GM19043 (cell line): ENCODE measurements around the gene KDM4D.
"Not testable (repeated sequence)": the region's sequence is repeated elsewhere in the genome, so short reads cannot be mapped to it uniquely, and the experiment has no call there.

ENCODE experiments used
- ATAC-seq: cut with Tn5 transposase; IDR thresholded peaks from one replicate; pipeline ENCODE4 v1.9.1; 2021; ENCODE audit warnings: low read depth; ENCODE audit not compliant: unreplicated experiment

Gene KDM4D

DNA sequence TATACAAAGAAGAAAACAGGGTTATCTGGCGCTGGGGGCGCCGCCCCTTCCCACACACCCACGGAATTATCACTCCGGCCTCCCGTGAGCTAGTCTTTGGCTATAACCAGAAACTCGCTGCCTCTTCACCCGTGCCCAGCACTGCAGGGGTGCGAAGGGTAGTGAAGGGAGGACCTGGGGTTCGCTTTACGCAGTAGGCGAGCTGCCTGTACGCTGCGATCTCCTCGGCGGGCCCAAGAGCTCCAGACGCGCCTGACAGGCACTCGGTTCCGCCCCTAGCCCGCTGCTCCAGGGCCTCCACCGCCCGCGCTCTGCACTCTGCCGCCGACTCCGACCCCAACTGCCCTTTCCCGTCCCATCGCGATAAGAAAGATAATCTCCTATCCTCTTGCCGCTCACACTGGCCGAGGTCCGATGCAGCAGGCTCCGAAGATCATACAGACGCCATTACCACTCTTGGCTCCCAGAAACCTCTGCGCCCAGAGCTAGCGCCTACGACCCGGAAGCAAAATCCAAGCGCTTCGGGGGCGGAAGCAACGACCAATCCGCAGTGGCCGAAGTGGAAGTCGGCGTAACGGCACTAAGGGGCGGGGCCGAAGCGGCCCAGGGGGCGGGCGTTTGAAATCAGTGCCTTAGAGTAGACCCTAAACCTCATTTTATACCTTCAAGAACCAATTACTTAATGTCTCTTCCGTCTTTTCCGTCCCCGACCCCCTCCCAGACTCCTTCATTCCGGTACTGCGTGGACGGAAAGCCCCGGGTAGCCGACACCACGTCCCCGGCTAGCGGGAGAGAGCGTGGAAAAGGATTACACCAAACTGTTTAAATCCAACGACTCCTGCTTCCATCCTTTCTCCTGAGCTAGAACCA lies at the start of gene KDM4D, which contains the start of gene CWC15:
Gene KDM4D, plus strand, starts transcription at position 611 of the 870 bp plus-strand sequence. CDS start 23,664 bp downstream, outside the sequence.
Gene CWC15, minus strand, starts transcription at position 458 of the 870 bp plus-strand sequence. CDS start 1,371 bp downstream, outside the sequence.
- peak; percentile 100 for ATAC-seq

- no peak for ATAC-seq
These were observed 49.3 kb upstream of the KDM4D start for GRCh38 chr11:94924171-94924572.

- ATAC-seq, result no peak
These were observed 48.9 kb upstream of the KDM4D start for GRCh38 chr11:94924612-94925011.

- peak; percentile 76 for ATAC-seq
These were observed 47.9 kb upstream of the KDM4D start for GRCh38 chr11:94925422-94926270.

DNA sequence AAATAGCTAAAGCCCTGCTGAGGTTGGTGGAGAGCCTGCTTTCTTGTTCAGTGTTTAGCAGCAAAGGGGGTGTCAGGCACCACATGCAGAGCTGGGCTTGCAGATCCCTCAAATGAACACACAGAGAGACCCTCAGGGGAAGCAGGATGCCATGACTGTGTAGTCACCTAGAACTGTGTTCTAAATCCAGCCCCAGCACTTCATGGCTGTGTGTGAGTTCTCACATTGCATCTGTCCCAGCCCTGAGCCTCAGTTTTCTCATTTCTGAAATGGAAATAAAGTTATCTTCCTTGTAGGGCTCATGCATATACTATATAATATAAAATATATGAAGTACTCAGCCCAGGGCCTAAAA lies 47.3 kb upstream of the KDM4D start:
- ATAC-seq, result peak; percentile 23

- ATAC-seq, result no peak
These were observed 46.7 kb upstream of the KDM4D start for GRCh38 chr11:94926698-94927237.

- ATAC-seq, result no peak
These were observed 45.2 kb upstream of the KDM4D start for GRCh38 chr11:94928117-94928990.

GRCh38 chr11:94932072-94932471 lies 41.4 kb upstream of the KDM4D start:
- not testable (repeated sequence) for ATAC-seq

GRCh38 chr11:94932503-94932902 lies 41.0 kb upstream of the KDM4D start:
- no peak for ATAC-seq

- ATAC-seq, result no peak
These were observed 40.0 kb upstream of the KDM4D start for GRCh38 chr11:94933223-94934130.

- ATAC-seq, result no peak
These were observed 39.1 kb upstream of the KDM4D start for GRCh38 chr11:94934362-94934761.

- ATAC-seq, result no peak
These were observed 38.7 kb upstream of the KDM4D start for GRCh38 chr11:94934846-94935245.

DNA sequence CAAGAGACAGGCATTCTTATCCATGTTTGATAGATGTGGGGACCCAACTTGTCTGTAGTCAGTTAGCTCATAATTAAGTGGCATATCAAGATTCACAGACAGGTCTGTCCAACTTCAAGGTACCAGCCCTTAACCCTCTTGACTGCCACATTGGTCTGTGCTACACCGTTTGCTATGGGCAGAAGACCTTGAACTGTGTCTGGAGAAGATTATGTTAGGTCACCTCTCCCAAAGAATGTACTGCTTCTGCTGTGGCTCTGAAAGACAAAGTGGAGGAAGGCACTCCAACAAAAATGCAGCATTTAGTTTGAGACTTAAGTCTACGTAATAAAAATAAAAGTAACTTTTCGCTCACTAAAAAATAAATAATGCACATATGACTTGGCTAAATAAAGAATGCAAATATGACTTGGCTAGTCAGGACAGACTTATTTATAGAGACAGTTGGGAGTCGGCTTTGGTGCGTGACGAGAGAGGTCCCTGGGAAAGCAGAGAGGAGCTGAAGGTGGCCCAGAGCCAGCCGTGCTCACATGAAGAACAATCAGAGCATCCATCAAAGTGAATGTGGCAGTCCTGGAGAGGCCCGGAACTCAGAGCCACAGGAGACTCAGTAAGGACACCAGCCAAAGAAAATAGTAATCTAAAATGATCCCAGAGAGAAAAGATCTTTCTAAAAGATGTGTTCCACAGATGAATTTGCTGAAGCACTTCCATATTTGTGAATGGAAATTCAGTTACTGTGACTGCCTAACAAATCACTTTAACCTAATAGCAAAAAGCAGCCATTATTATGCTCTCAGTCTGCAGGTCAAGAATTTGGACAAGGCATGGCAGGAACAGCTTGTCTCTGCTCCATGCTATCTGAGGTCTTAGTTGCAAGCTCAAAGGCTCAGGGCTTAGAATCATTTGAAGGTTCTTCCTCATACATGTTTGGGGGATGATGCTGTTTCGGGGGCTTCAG lies 35.1 kb upstream of the KDM4D start:
- no peak for ATAC-seq

- no peak for ATAC-seq
These were observed 34.2 kb upstream of the KDM4D start for GRCh38 chr11:94939346-94939745.

GRCh38 chr11:94941131-94941530 lies 32.4 kb upstream of the KDM4D start:
- no peak for ATAC-seq

DNA sequence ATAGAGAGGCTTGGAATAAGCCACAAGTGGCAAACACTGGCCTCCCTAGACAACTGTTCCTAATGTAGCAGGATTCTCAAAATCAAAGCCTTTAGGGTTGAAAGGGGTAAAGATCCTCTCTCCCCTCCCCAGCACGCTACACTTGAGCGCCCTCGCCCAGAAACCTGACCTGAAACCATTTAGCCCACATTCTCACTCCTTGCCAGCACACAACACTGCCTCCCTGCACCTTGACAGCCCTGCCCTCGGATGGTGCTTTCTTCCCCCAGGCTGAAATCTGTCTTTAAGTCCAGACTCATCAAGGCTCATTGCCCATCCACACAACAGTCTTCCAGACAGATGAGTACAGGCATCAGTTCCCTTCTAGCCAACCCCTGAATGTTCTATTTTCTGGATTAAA lies 26.7 kb upstream of the KDM4D start:
- ATAC-seq, result no peak

DNA sequence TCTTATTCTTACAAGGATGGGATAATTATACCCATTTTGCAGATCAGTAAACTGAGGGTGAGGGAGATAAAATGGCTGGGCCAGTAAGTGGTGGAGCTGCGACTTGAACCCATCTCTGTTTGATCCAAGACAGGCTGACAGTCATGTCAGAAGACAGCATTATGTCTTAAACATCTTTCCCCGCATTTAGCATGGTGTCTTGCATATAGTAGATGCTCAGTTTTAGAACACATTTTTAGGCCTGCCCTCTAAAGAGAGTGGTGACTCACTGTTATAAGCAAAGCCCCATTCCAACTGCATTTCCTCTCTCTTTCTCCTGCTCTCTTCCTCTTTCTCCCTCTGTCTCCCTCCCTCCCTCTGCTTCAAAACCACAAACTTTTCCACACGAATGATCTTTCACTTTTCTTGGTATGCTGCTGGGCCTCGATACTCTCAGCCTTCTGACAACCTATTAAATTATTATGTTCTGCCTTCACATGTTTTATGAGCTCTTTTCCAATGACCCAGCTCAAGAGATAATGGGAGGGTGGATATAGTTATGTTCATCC lies 25.4 kb upstream of the KDM4D start:
- ATAC-seq, result no peak

GRCh38 chr11:94954753-94955152 lies 18.8 kb upstream of the KDM4D start:
- ATAC-seq, result no peak
